GM18499 (cell line): ENCODE results near the gene ADTRP.

ENCODE experiments used
- ATAC-seq: cut with Tn5 transposase; IDR thresholded peaks from one replicate; pipeline ENCODE4 v1.9.1; 2021; ENCODE audit warnings: moderate number of reproducible peaks; ENCODE audit not compliant: insufficient read depth, unreplicated experiment

Gene ADTRP

DNA sequence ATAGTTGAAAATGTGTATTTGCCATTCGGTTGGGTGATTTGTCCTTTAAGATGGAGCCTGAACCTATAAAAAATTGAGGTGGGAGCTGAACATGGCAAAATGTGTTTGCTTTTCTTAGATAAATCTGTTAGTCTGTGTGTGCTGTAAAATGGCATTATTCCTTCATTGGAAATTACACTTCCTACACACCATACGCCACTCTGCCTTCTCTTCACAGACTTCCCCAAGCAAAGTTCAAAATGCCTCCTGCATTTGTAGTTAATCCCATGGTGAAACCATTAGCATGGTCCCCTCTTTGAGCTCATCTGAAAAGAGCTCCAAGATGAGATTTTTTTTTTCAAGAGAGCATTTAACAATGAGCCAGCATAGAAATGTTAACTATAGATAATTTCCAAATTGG lies 567 bp downstream of the ADTRP start:
- no peak for ATAC-seq

DNA sequence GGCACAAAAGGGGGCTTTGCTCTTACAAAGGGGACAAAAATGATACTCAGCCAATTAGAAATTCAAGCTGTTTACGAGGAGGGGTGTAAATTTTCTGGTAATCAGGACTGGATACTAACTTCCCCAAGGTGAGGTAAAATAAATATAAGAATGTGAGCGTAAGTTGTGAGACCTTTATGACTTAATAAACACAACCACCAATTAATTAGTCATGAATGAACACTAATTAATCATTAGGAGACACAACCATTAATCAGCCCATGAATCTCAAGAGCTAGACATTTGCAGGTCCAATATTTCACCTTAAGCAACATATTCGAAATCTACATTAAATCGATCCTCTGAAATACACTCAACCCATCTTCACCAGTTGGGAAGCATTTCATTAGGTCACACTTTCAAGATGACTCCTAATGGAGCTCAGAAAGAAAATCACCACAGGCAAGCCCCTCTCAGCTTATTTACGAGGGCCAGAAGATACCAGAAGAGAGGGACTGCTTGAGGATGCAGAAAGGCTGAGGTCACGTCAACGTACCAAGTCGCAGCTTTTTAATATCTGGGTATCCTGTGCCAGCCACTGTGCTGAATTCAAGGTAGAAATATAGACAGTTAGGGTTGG lies 2.7 kb downstream of the ADTRP start:
- no peak for ATAC-seq

DNA sequence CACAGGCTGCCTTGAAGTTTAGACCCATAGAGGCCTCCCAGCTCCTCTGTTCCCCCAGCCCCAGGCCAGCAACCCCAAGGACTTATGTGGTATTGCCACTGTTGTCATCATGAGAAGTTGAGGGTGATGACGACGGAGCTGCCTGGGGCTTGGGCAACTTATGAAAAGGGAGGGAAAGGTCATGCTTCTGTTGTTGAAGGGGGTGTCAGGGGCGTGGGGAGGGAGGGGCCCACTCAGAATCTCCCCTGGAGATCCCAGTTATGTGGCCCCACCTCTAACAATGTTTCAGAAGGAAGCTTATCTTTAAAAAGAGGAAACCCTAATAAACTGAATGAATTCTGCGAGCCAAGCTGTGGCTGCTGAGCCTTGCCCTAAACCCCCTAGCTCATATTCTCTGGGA lies 4.2 kb downstream of the ADTRP start:
- ATAC-seq, result no peak

DNA sequence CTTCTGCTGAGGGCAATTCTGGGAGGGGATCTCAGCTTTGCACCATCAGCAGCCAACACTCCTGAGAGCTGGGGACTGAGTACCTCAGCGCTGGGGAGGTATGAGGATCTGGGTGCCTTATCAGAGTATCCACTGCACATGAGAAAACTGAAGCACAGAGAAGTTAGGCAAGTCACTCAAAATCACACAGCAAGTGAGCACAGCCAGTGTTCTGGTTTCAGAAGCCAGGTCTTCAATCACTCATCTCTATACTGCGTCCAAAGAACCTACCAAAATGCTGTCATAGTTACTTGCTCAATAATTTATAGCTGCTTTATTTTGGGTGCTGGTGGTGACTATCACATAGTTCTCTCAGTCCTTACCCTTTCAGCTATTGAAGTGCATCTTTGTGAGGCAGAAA lies 5.0 kb downstream of the ADTRP start:
- ATAC-seq, result no peak

DNA sequence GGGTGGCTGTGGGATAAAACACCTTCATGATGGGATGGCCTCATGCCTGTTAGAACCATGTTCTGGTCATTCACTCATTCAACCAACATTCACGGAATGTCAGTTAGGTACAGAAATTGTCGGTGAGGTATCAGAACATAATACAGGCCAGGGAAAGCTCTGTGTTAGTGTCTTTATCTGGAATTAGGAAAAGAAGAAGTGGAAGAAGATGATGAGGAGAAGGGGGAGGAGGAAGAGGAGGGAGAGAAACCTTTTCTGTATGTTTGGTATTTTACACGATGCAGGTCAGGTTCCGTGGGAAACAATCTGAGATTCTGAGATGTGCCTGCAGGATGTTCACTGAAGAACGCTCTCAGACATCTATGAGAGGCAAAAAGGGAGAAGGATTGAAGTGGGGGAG lies 5.6 kb downstream of the ADTRP start:
- no peak for ATAC-seq

DNA sequence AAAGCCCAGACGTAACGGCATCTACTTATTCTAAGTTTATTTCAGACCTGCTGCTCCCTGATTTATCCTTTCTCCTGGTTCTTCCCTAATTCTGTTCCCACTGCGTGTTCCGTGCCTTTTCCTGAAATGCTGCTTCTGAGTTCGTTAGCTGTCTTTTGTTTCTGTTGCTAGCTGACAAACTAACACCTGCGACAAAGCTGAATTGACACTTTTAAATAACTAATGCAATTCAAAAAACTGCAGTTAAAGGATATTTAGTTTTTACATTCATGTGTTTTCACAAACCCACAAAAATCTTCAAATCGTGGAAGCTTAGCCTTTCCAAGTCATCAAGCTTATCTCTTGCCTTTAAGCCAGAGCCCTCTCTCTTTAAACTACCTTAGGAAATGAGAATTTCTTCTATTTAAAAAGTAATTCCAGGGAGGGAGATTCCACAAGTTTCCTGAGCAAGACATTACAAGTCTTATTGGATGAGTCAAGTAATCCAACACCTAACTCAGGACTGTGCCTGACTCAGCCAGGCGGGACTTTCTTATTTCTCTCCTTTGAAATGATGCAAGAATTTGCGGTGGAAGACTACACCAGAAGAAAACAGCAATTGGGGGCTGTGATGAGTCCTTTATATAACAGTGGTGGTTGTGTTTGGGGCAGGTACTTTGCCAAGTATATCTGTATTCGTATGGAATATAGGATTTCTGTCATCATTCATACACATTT lies 6.3 kb downstream of the ADTRP start:
- ATAC-seq, result no peak

DNA sequence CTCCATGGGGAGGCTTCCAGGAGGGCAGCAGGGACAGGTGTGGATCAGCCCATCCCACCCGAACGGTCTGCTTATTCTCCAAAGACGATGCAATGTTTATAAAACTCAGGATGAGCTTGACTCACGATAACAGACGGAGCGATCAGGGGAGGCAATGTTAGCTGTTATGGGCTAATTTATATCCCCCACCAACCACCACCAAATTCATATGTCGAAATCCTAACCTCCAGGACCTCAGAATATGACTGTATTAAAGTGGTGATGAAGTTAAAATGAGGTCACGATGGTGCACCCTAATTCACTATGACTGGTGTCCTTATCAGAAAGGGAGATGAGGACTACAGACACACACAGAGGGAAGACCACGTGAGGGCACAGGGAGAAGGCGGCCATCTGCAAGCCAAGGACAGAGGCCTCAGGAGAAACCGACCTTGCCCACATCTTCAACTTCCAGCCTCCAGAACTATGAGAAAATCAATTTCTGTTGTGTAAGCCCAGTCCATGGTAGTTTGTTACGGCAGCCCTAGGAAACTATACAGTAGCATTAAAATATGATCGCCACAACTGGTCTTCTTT lies 7.0 kb downstream of the ADTRP start:
- no peak for ATAC-seq

DNA sequence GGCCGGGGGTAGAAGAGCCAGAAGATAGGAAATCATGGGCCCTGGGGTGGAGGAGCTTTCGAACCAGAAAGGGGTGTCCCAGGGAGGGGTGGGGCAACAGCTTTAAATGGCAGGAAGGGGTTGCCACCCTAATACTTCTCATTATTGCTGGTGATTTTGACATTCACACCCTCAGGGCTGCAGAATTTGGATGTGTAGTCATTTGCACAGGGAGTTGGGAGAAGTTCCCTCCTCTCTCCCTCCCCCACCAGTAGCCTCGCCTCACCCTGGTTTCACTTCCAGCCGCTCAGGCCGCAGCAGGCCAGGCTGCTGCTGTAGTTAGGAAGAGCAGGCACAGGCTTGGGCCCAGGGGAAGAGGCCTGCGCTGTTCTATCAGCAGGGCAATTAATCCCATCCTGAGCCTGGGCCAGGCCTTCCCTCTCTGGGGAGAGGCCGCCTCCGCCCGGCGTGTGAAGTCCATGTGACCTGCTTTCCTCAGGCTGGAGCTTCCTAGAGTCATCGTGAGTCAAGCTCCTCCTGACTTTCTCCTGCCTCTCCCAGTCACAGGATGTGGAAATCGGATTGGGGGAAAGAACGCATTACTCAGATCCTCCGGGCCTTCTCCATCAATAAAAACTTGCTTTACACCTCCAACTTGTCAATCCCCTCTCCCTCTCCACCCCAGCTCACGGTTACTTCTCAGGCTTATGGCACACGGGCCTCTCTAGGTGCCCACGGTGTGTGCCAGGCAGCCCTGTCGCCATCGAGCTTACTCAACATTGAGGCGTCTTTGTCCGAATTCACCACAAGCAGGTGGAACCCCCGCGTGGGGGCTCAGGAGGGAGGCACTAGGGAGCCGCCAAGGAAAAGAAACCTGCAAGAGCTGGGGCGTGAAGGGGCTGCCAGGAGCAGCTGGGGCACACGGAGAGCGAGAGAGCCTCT lies 7.8 kb downstream of the ADTRP start:
- no peak for ATAC-seq

DNA sequence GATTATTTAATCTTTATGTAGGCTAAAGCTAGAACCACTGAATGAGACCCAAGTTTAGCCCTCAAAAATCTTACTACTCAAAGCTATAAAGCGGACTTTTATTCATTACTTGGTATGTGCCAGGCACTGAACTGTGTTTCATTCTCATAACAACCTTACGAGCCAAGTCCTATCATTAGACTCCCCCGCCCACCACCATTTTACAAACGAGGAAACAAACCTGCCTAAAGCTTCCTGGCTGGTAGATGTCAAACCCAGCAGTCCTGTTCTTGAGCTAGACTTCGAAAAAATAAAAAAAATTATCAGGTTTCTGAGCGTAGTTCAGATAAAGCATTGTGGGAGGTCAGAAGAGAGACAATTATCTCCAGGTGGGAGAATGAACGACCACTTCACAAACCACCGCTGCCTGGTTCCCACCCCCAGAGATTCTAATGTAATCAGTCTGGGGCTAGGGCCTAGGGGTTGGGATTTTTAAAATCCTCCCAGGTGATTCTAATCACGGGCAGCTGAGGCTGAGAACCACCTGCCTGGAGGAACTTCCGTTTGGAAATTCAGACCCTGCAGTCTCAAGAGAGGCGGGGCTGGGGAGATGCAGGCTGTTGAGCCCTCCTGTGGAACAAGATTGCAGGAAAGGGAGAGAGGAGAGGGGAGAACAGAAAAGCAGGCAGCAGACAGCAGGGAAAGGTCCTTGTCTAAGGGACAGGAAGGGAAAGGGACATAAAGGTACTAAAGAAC lies 8.6 kb downstream of the ADTRP start:
- ATAC-seq, result no peak

DNA sequence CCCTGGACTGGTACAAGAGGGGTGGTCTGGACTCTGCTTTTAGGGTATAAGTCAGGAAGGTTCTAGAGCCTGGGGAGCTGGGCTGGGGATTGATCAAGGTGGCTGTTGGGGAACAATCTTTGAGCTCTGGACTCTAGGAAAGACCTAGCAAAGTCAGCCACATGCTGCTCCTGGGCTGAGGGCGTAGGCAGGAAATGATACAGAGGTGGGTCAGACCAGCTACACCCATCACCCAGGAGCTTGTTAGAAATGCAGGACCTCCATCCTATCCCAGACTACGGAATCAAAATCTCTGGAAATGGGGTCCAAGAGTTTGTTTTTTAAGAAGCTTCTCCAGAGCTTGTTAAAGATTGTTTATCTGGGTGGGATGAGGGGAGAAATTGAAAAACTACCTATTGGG lies 9.4 kb downstream of the ADTRP start:
- no peak for ATAC-seq

DNA sequence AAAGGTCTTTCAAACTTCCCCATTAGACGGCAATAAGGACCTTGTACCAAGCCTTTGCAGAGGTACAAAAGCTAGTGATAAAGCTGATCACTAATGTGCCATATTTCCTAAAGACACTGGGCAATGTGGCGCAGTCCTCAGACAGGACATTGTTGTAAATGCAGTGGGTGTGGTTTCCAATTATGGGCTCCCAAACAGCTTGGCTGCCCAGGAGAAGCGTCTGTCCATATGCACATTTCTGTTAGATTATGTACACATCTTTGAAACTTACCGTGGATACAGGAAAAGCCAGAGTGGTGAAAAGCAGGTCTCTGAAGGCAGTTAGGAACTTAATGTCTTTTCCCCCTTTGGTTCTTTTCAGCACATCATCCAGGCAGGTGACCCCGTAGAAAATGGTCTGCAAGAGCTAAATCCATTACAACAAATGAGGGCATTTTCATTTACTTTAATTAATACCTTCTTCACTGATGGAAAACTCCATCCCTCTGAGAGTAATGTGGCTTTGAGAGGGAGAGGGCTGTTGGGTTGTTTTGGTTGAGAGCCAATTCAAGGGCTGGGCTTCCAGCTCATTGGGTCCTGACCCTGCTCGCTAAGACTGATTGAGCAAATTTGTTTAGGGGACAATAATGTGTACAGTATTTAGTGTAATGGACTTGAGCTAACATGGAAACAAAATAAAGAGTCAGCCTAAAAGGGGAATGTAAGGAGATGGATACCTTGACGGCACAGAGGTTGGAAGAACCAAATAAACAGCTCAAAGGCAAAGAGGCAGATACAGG lies 10.4 kb downstream of the ADTRP start:
- ATAC-seq, result no peak

DNA sequence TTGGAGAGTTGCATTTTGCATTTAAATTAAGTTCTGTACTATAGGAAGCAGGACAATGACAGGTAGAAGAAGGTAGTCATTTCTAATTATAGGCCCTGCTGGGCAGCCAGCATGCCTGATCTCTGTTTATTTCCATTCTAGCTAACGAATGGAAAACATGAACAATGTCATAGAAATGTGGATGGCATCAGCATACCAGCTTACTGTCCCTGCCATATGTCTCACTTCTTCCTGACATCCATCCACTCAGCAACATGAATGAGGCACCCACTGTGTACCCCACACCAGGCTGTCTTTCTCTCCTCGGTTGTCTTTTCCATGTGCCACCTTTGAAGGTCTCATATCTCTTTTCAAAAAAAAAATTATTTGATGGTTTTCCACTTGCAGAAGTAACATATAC lies 11.1 kb downstream of the ADTRP start:
- no peak for ATAC-seq

DNA sequence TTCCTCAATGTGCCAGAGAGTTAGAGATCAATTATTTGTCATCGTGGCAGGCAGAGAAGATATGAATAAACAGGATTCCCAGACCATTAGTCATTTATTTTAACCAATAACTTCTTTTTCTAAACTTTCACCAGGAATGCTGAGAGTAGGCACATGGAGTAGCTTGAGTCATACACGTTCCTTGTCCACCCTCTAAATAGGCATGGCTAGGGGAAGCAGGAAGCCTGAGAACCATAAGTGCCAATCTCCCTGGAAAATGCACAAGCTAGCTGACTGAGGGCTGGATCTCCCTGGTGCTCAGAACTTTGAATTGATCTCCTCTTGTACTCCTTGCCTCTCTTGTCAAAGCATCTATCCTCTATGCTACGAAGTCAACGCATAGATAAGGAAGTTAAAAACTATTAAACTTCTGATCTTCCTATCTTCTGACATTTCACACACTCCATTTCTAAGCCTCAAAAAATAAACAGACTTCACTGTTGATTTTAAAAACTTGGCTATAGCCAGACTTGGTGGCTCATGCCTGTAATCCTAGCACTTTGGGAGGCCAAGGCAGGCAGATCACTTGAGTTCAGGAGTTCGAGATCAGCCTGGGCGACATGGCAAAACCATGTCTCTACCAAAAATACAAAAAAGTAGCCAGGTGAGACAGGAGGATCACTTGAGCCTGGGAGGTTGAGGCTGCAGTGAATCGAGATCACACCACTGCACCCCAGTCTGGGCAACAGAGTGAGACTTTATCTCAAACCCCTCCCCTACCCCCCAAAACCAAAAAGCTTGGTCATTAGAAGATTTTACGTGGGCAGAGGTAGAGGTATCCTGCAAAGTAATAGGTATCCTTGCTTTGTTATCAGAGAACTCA lies 11.8 kb downstream of the ADTRP start:
- ATAC-seq, result no peak

DNA sequence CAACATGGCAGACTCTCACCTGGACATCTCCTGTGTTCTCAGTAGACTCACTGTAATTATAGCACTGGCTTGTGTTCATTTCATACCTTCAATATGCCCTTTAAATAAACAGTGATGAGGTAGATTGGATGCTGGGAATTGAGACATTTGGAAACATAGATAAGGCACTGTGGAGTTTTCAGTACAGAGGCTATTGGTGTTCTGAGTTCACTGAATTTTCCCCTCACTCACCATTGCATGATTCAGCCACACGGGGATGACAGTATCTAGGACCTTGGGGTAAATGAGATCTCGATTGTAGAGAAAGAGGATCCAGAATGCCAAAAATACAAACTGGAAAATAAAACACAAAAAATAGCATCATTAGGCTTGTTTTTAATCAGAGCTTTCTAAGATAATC lies 12.6 kb downstream of the ADTRP start:
- no peak for ATAC-seq

DNA sequence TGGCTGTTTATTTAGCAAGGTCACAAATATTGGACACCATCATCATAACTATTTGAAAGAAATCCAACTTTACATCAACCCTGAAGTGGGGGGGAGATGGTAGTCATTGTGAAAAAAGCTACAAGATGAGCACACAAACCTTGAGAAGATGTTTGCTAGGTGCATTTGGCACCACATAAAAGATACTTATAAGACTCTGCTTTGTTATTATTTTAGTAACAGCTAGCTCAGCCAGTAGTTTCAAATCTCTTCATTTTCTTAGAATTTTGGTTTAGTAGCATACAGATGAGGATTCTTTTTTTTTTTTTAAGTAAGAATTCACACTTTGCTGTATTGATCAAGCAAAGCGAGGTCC lies 14.4 kb downstream of the ADTRP start:
- no peak for ATAC-seq

DNA sequence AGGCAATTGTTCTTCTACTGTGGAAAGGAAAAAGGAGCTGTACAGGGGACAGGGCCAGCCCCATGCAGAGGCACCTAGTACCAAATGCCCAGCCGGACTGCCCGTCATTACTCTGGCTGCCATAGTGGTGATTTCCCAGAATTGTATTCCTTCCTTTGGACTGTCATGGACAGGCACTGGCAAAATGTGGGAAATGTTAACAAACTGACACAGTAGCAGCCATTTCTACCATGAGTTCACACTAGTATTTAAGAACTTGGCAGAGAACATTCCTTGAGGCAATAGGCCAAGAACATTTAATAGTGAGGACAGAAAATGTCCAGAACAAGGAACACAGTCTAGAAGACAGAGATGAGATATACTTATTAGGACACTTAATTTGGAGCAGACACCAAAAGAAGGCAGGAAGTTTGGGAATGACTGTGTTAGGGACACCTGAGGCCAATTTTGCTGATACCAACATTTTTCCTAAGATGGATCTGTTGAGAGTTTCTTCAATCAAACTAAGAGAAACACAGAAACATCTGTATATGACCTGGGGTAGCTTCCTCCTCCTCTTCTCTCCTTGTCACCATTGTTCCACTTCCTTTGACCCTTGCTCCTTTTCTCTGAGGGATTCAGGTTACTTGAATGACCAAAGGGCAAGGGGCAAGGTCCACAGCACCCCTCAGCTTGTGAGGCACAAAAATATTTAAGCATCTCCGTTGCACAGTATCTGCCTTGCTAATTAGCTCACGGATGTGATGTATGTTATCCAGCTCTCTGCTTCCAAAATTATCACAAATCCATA lies 14.9 kb downstream of the ADTRP start:
- no peak for ATAC-seq

DNA sequence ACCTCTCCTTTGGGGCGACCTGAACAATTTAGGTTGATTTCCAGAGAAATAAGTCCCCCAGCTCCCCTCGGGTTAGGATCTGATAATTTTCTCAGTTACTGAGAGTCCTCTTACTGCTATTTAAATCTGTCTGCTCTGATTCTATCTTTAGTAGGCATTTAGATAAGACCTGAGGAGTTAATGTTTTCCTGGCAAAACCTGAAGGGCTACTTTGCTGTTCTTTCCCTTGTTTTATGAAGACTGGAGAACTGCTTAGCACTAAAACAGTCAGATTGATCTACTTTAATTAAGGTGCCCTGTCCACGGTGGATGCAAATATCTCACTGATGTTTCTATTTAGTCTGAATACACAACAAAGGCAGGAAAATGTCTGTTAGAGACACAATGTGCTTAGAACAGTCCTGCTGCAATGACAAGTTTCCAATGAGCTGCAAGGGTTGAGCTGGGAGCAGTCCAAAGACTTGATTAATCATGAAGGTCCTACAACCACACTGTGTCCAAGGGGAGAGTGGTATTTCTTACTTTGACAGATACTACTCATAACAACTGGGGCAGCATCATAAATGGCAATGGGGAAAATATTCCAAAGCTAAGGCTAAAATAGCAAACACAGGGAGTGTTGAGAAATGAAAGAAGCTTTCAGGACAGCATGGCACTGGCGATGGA lies 15.7 kb downstream of the ADTRP start:
- ATAC-seq, result no peak
